Measurements from ENCODE around the gene SYT9. TPM values are rescaled to one million over a fixed set of nuclear protein-coding genes. Genes with fewer than 3 reads are reported as not detected.

Gene SYT9
- total RNA-seq, 1 donor from 2014 or later = 0.08 TPM

Small RNAs within 50 kb of the gene (microRNA-seq; reads per million reads assigned to microRNA genes)
- gene MIR302E = not detected

Other genes with a start within 250 kb of the SYT9 start
- 0.96 TPM for gene ZNF214, start 231.6 kb upstream of the SYT9 start, total RNA-seq
- gene NLRP14, start 231.4 kb upstream of the SYT9 start, total RNA-seq = not detected
- not detected for gene RBMXL2, start 162.9 kb upstream of the SYT9 start, total RNA-seq
- 7.3 TPM for gene OLFML1, start 233.6 kb downstream of the SYT9 start, total RNA-seq

Measured in left ventricle myocardium inferior (tissue), 1 donor.